BJ (cell line): ENCODE data around the gene GNPDA2. TPM values are rescaled to one million over a fixed set of nuclear protein-coding genes. Genes with fewer than 3 reads are reported as not detected.

Experiments
- CTCF ChIA-PET: fragments of 350-600 bp; formaldehyde crosslinking; extraction: SDS; loops from one replicate; lab custom pipeline; 2021; ENCODE audit warnings: antibody characterized with exemption, inconsistent platforms; lab: Yijun Ruan, JAX
- POLR2A ChIA-PET: fragments of 300-600 bp; sonication (Branson Sonifier 250); formaldehyde crosslinking; extraction: SDS; loops from one replicate; lab custom pipeline; 2021; ENCODE audit warnings: antibody characterized with exemption; lab: Charles Lee
- DNase-seq: peaks from one replicate; pipeline ENCODE4 v3.0.0-alpha.2; 2011; ENCODE audit warnings: low read depth
- H3K27me3 ChIP-seq: 2 replicates; pipeline ENCODE4 v1.6.0; 2011; ENCODE audit warnings: low read length; ENCODE audit not compliant: control insufficient read depth, insufficient read depth
- H3K36me3 ChIP-seq: 2 replicates; pipeline ENCODE4 v1.5.1; 2011; ENCODE audit warnings: low read length; ENCODE audit not compliant: control insufficient read depth, insufficient read depth
- H3K4me3 ChIP-seq: 2 replicates; pipeline ENCODE4 v1.5.1; 2011; ENCODE audit warnings: low read depth, mild to moderate bottlenecking, control low read depth, low read length
- polyA plus RNA-seq: library from polyadenylated mRNA; depleted of rRNA; stranded (reverse); fragments of >200 nt; gene quantifications from 2 replicates; pipeline ENCODE4 v1.2.3, GENCODE V29; 2011
- TF ChIP-seq, protein P1 (sequence below): IDR thresholded peaks from 2 replicates; pipeline ENCODE4 v1.5.1; 2011; ENCODE audit warnings: low read depth, mild to moderate bottlenecking, control low read depth, inconsistent platforms, low read length, moderate library complexity; ENCODE audit not compliant: insufficient read depth

GNPDA2 gene
- polyA plus RNA-seq, 1 experiment = 9.2 TPM

DNA sequence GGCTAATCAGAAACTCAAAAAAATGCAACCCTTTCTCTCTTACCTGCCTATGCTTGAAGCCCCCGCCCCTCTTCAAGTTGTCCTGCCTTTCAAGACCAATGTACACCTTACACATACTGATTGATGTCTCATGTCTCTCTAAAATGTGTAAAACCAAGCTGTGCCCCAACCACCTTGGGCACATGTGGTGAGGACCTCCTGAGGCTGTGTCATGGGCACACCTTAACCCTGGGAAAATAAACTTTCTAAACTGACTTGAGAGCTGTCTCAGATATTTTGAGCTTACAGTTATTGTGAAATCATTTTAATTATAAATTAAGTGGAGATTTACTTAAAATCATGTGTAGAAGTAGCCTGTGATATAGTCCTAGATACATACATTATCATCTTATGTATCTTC lies 25.9 kb downstream of the GNPDA2 start:
- CTCF ChIA-PET = interaction anchor here (1.2 kb wide), 1 partner anchor 10 kb away, joined by 3 read pairs; no protein-coding TSS in a partner anchor
- POLR2A ChIA-PET = no interaction called here

DNA sequence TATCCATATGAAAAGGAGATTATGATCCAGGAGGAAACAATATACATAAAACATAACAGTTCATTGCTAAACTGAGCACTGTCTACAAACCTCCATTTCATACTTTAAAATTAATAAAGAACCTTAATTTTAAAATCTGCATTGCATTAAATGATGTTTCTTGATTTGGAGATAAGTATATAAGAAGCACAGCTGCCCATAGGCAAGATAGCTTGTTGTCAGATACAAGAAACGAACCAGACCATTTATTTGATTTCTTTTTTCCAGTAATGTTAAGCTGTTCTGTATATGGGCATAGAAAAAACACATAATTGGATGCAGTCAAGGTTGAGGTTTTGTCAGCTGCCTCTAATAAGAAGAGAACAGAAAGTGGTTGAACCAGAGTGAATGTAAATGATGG lies 41.7 kb downstream of the GNPDA2 start:
- TF ChIP-seq, protein P1, sequence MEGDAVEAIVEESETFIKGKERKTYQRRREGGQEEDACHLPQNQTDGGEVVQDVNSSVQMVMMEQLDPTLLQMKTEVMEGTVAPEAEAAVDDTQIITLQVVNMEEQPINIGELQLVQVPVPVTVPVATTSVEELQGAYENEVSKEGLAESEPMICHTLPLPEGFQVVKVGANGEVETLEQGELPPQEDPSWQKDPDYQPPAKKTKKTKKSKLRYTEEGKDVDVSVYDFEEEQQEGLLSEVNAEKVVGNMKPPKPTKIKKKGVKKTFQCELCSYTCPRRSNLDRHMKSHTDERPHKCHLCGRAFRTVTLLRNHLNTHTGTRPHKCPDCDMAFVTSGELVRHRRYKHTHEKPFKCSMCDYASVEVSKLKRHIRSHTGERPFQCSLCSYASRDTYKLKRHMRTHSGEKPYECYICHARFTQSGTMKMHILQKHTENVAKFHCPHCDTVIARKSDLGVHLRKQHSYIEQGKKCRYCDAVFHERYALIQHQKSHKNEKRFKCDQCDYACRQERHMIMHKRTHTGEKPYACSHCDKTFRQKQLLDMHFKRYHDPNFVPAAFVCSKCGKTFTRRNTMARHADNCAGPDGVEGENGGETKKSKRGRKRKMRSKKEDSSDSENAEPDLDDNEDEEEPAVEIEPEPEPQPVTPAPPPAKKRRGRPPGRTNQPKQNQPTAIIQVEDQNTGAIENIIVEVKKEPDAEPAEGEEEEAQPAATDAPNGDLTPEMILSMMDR = no peak
- Histone ChIP-seq H3K27me3 (no peaks in the 10 kb centered on the region), H3K36me3 (peaks cover 2% of the 10 kb centered on the region), H3K4me3 (no peak overlapping the region)
- no peak for DNase-seq
- CTCF ChIA-PET = no interaction called here
- POLR2A ChIA-PET = no interaction called here

More for the DNA sequence above, 25.9 kb downstream of the GNPDA2 start:
- no peak for DNase-seq
- Histone ChIP-seq H3K4me3 (no peak overlapping the region), H3K27me3 (no peaks in the 10 kb centered on the region), H3K36me3 (no peaks in the 10 kb centered on the region)
- TF ChIP-seq, protein P1 = no peak

DNA sequence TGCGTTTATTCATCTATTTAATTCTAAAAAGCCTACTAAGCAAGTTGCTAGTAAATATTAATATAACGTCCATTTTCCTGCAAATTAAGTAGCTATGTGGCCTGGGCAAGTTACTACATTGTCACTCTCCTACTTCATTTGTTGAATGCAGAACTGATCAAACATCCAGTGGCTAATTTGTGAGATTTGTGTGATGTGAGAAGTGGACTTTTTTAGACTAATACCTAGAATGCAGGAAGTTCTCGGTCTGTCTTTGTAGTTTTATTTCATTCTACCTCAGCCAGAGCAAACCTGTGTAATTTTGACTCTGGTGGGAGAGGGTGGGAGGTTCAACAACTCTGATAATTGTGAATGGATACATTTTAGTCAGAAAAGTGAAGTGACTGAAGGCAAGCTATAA lies 47.3 kb downstream of the GNPDA2 start:
- POLR2A ChIA-PET = no interaction called here
- TF ChIP-seq, protein P1 = no peak

DNA sequence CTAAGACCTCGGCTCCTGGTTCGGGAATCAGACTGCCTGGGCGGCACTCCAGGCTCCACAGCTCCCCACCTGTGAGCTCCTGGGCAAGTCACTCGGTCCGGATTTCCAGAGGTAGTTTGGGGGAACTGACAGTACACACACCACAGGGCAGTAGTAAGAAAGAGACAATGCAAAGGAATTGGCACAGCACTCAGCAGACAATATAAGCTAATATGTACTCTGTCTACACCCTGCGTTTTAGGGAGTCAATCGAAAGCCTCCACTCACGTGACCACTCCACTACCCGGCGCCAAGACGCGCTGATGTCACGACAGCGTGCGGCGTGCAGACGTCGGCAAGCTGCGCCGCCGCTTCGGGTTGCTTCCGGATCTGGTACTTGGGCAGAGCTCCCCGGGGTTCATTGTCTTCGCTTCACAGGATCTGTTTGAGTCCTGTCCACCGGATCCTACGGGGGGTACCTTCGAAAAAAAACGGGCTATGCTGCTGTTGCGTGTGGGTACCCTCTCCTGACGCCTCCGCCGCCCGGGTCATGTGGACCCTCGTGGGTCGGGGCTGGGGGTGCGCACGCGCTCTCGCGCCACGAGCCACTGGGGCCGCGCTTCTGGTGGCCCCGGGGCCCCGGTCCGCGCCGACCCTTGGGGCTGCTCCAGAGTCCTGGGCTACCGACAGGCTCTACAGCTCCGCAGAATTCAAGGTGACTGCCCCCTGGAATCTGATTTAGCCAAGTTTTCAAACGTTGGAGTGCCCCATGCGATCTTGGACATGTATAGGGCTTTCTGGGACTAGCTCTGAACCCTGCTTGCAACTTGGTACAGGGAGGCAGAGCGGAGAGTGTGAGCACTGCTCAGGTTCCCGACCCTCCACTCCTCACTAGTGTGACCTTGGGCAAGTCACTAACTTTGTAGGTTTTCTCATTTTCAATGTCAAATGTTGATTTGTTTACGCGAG lies 48.0 kb downstream of the GNPDA2 start, which contains the start of gene GUF1:
Gene GUF1, plus strand, starts transcription at position 327 of the 948 bp plus-strand sequence. Its CDS starts 203 bp downstream, at position 530.
- CTCF ChIA-PET = interaction anchor here (1.0 to 3.0 kb wide), 2 partner anchors 48 to 49 kb away, joined by 3 to 9 read pairs; partner anchors contain the start of gene GNPDA2
- H3K36me3 ChIP-seq = peaks cover 2% of the 10 kb centered on the region; the same call in 1 of the 2 replicates
- TF ChIP-seq, protein P1 = no peak
- no peaks in the 10 kb centered on the region for H3K27me3 ChIP-seq
- POLR2A ChIA-PET = interaction anchor here (0.7 kb wide), 1 partner anchor 16 kb away, joined by 3 read pairs; no protein-coding TSS in a partner anchor
- peak; percentile 49 for DNase-seq
- peak within 1 kb of the TSS; percentile 95 for H3K4me3 ChIP-seq

More for the DNA sequence above, 47.3 kb downstream of the GNPDA2 start:
- Histone ChIP-seq H3K27me3 (no peaks in the 10 kb centered on the region), H3K4me3 (peak overlapping the region; percentile 95), H3K36me3 (peaks cover 2% of the 10 kb centered on the region; the same call in 1 of the 2 replicates)
- no peak for DNase-seq
- CTCF ChIA-PET = interaction anchor here (3.0 kb wide), 1 partner anchor 47 kb away, joined by 9 read pairs; the partner anchor contains the start of gene GNPDA2

DNA sequence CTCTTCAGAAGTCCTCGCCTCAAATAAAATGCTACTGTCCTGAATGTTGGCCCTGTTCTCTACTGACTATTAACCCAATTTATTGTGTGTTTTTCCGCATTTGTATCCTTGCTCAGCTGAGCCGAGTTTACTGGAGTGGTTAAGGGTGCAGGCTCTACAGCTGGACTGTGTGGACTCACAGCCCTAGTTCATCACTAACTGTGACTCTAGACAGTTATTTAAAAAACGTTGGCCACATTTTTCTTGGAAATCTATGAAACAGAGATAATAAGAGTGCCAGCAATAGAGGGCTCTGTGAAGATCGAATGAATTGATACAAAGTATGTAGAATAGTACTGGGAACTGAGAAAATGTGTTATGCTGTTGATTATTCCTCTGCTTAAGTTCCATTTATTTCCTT lies 51.0 kb downstream of the GNPDA2 start:
- ChIA-PET POLR2A (no interaction called here), CTCF (no interaction called here)
- no peaks in the 10 kb centered on the region for H3K36me3 ChIP-seq
- H3K27me3 ChIP-seq = no peaks in the 10 kb centered on the region
- TF ChIP-seq, protein P1 = no peak
- no peak for DNase-seq
- H3K4me3 ChIP-seq = no peak overlapping the region
